ENCODE measurements around the gene CAMTA1.

CAMTA1 gene

DNA sequence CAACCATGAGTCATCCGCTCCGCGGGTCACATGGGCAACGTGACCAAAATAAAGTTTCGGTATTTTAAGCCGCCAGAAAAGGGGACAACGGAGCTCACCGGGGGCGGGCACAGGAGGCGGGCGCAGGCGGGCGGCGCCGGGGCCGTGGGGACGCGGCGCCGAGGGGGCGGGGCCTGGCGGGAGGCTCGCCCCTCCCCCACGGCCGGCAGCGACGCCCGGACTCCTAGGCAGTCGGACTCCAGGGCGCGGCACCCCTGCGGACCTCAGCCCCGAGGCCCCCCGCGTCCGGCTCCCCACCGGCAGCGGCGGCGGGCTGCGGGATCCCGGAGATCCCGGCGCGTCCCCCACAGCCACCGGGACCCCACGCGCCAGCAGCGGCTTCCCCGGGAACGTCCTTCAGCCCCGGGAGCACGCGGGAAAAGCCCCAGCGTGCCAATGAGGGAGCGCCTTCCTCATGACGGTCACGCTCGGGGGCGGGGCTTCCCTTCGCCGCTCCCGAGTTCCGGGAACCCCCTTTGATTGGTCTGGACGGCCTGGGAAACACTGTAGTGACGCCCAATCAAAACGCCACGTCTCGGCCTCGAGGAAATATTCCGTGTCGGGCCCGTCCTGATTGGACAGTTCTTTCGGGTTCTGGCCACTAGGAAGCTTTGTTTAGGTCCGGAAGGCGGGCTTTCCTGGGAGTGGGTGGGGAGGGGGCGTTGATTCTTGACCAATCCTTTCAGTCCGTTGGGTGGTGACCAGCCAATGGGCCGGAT is 515 bp upstream of the CAMTA1 start:
- ATAC-seq (ENCODE audit: low read depth) (peak; percentile 90), DNase-seq (ENCODE audit: low spot score) (peak; percentile 99)
- H3K27ac ChIP-seq (ENCODE audit: poor library complexity, severe bottlenecking), result peak overlapping the region; percentile 63
- TF ChIP-seq CTCF (IDR thresholded peaks at IDR 0.05; ENCODE audit: poor library complexity, severe bottlenecking), result no peak
- no peaks in the 10 kb centered on the region; the same call in 1 of the 2 replicates for H3K36me3 ChIP-seq (ENCODE audit: low read depth)
- H3K27me3 ChIP-seq (ENCODE audit: insufficient read depth, poor library complexity, severe bottlenecking), result no peaks in the 10 kb centered on the region
- H3K9me3 ChIP-seq (ENCODE audit: severe bottlenecking), result no peaks in the 10 kb centered on the region
- H3K4me3 ChIP-seq (ENCODE audit: severe bottlenecking), result peak overlapping the region; percentile 91
- peaks cover 7% of the 10 kb centered on the region for H3K4me1 ChIP-seq (ENCODE audit: insufficient read depth, poor library complexity, severe bottlenecking)

DNA sequence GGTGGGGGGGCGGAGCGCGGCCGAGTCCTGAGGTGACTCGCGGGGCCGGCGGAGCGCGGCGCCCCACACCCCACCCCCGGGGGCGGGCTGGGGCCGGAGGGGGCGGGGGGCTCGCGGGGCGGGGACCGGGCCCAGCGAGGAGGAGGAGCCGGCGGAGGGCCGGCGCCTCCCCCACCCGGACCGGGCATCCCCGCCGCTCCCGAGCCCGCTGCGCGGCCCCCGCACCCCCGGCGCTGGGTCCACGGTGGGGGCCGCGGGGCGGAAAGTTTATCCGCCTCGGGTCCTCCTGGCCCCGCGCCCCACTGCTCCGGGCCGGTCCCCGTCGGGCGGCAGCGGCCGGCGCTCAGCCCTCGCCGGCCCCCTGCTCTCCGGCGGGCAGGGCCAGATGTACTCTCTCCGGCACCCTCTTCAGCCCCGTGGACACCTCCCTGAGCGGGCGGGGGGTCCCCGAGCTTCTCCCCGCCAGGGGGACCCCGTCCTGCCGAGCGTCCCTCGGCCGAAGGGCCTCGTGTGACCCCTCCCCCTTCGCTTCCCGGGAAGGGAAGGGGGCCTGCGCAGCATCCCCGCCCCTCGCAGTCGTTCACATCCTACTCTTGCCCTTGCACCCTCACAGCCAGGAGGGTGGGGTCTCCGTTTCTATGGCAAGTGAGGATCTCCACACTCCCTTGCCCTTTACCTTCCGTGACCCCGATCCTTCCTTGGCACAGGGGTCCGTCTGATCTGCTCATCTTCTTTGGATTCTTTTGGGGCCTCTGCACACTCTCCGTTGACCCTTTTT is 663 bp downstream of the CAMTA1 start:
- Histone ChIP-seq H3K4me1 (ENCODE audit: insufficient read depth, poor library complexity, severe bottlenecking) (peaks cover 7% of the 10 kb centered on the region), H3K4me3 (ENCODE audit: severe bottlenecking) (peak overlapping the region; percentile 50), H3K9me3 (ENCODE audit: severe bottlenecking) (no peaks in the 10 kb centered on the region), H3K36me3 (ENCODE audit: low read depth) (no peaks in the 10 kb centered on the region; the same call in 1 of the 2 replicates), H3K27me3 (ENCODE audit: insufficient read depth, poor library complexity, severe bottlenecking) (no peaks in the 10 kb centered on the region), H3K27ac (ENCODE audit: poor library complexity, severe bottlenecking) (peak overlapping the region; percentile 63)
- DNase-seq (ENCODE audit: low spot score), result no peak
- peak; percentile 7 for TF ChIP-seq CTCF (IDR thresholded peaks at IDR 0.05; ENCODE audit: poor library complexity, severe bottlenecking)
- no peak for ATAC-seq (ENCODE audit: low read depth)

- ATAC-seq (ENCODE audit: low read depth), result no peak
- H3K27me3 ChIP-seq (ENCODE audit: insufficient read depth, poor library complexity, severe bottlenecking), result no peaks in the 10 kb centered on the region
- no peak overlapping the region for H3K4me3 ChIP-seq (ENCODE audit: severe bottlenecking)
- H3K9me3 ChIP-seq (ENCODE audit: severe bottlenecking), result no peaks in the 10 kb centered on the region
- DNase-seq (ENCODE audit: low spot score), result no peak
- H3K4me1 ChIP-seq (ENCODE audit: insufficient read depth, poor library complexity, severe bottlenecking), result peaks cover under 1% of the 10 kb centered on the region
- no peak overlapping the region for H3K27ac ChIP-seq (ENCODE audit: poor library complexity, severe bottlenecking)
- peaks cover 7% of the 10 kb centered on the region for H3K36me3 ChIP-seq (ENCODE audit: low read depth)
- no peak for TF ChIP-seq CTCF (IDR thresholded peaks at IDR 0.05; ENCODE audit: poor library complexity, severe bottlenecking)
Measured at GRCh38 chr1:6788946-6789345, 3.7 kb downstream of the CAMTA1 start.

GRCh38 chr1:6790146-6790545 is 4.9 kb downstream of the CAMTA1 start:
- no peaks in the 10 kb centered on the region for H3K9me3 ChIP-seq (ENCODE audit: severe bottlenecking)
- H3K4me1 ChIP-seq (ENCODE audit: insufficient read depth, poor library complexity, severe bottlenecking), result no peaks in the 10 kb centered on the region
- no peaks in the 10 kb centered on the region for H3K27me3 ChIP-seq (ENCODE audit: insufficient read depth, poor library complexity, severe bottlenecking)
- H3K27ac ChIP-seq (ENCODE audit: poor library complexity, severe bottlenecking), result no peak overlapping the region
- no peak for TF ChIP-seq CTCF (IDR thresholded peaks at IDR 0.05; ENCODE audit: poor library complexity, severe bottlenecking)
- ATAC-seq (ENCODE audit: low read depth) (no peak), DNase-seq (ENCODE audit: low spot score) (no peak)
- H3K36me3 ChIP-seq (ENCODE audit: low read depth), result peaks cover 7% of the 10 kb centered on the region
- H3K4me3 ChIP-seq (ENCODE audit: severe bottlenecking), result no peak overlapping the region

Measured in RWPE2 (cell line).